HAP-1 (cell line): ENCODE results near the gene NSG1.
"Not testable (repeated sequence)": the region's sequence is repeated elsewhere in the genome, so short reads cannot be mapped to it uniquely, and the experiment has no call there.

ENCODE experiments used
- DNase-seq, 2 experiments: peaks; one replicate each; pipeline ENCODE4 v3.0.0-alpha.2; 2016 to 2020; ENCODE audit warnings: low spot score in 2 of 2
- H3K27me3 ChIP-seq: fragments of 250-450 bp; sonication (Bioruptor Pico); 2 replicates; pipeline ENCODE4 v1.5.1; 2020; ENCODE audit warnings: low read depth, mild to moderate bottlenecking, moderate library complexity
- H3K36me3 ChIP-seq: fragments of 250-450 bp; sonication (Bioruptor Pico); replicated peaks from 2 replicates; pipeline ENCODE4 v1.5.1; 2020; ENCODE audit warnings: mild to moderate bottlenecking
- H3K4me1 ChIP-seq: fragments of 250-450 bp; sonication (Bioruptor Pico); 2 replicates; pipeline ENCODE4 v1.5.1; 2020; ENCODE audit warnings: mild to moderate bottlenecking
- H3K4me3 ChIP-seq: fragments of 250-450 bp; sonication (Bioruptor Pico); 2 replicates; pipeline ENCODE4 v1.5.1; 2020; ENCODE audit warnings: mild to moderate bottlenecking, moderate library complexity
- H3K9me3 ChIP-seq: fragments of 250-450 bp; sonication (Bioruptor Pico); 2 replicates; pipeline ENCODE4 v1.5.1; 2020; ENCODE audit warnings: mild to moderate bottlenecking, moderate library complexity
- in situ Hi-C: fragments of 300-500 bp; cut with MboI; formaldehyde crosslinking; loops from 3 replicates; pipeline ENCODE4 v1.14.3; 2020; ENCODE audit warnings: low sequenced_read_pairs, inconsistent platforms, mixed read lengths

NSG1 gene

GRCh38 chr4:4422117-4422516 lies 35.2 kb downstream of the NSG1 start:
- in situ Hi-C loops, result not testable (repeated sequence)

GRCh38 chr4:4422856-4423499 lies 36.1 kb downstream of the NSG1 start:
- no peaks in the 10 kb centered on the region for H3K27me3 ChIP-seq
- H3K4me1 ChIP-seq, result peaks cover 6% of the 10 kb centered on the region
- DNase-seq, result no peak
- H3K36me3 ChIP-seq, result peaks cover 49% of the 10 kb centered on the region
- in situ Hi-C loops, result no loop called here
- no peaks in the 10 kb centered on the region for H3K9me3 ChIP-seq
- H3K4me3 ChIP-seq, result no peak overlapping the region

More at GRCh38 chr4:4422117-4422516, 35.2 kb downstream of the NSG1 start:
- H3K9me3 ChIP-seq, H3K27me3 ChIP-seq, H3K4me3 ChIP-seq, DNase-seq, H3K4me1 ChIP-seq: not testable (repeated sequence)
- peaks cover 48% of the 10 kb centered on the region for H3K36me3 ChIP-seq

GRCh38 chr4:4423706-4424498 lies 37.0 kb downstream of the NSG1 start:
- Histone ChIP-seq H3K4me3 (no peak overlapping the region), H3K9me3 (no peaks in the 10 kb centered on the region), H3K36me3 (peaks cover 48% of the 10 kb centered on the region), H3K27me3 (no peaks in the 10 kb centered on the region), H3K4me1 (peaks cover 15% of the 10 kb centered on the region)
- no peak for DNase-seq
- in situ Hi-C loops, result no loop called here

GRCh38 chr4:4424499-4425115 lies 37.7 kb downstream of the NSG1 start:
- peaks cover 41% of the 10 kb centered on the region for H3K36me3 ChIP-seq
- H3K9me3 ChIP-seq, result no peaks in the 10 kb centered on the region
- no peaks in the 10 kb centered on the region for H3K27me3 ChIP-seq
- H3K4me1 ChIP-seq, result peaks cover 22% of the 10 kb centered on the region
- DNase-seq, result no peak
- in situ Hi-C loops, result no loop called here
- H3K4me3 ChIP-seq, result no peak overlapping the region

- no peaks in the 10 kb centered on the region for H3K27me3 ChIP-seq
- H3K36me3 ChIP-seq, result peaks cover 35% of the 10 kb centered on the region
- in situ Hi-C loops, result no loop called here
- no peak for DNase-seq
- no peaks in the 10 kb centered on the region for H3K9me3 ChIP-seq
- H3K4me1 ChIP-seq, result peaks cover 28% of the 10 kb centered on the region
- H3K4me3 ChIP-seq, result no peak overlapping the region
These were observed 38.3 kb downstream of the NSG1 start for GRCh38 chr4:4425119-4425690.

- Histone ChIP-seq H3K4me1 (peaks cover 33% of the 10 kb centered on the region), H3K36me3 (peaks cover 30% of the 10 kb centered on the region), H3K27me3 (no peaks in the 10 kb centered on the region), H3K4me3 (no peak overlapping the region), H3K9me3 (no peaks in the 10 kb centered on the region)
- no peak for DNase-seq
- in situ Hi-C loops, result no loop called here
These were observed 38.8 kb downstream of the NSG1 start for GRCh38 chr4:4425696-4426095.

GRCh38 chr4:4426511-4427120 lies 39.7 kb downstream of the NSG1 start:
- Histone ChIP-seq H3K4me3 (no peak overlapping the region), H3K27me3 (no peaks in the 10 kb centered on the region), H3K4me1 (peaks cover 42% of the 10 kb centered on the region), H3K36me3 (peaks cover 26% of the 10 kb centered on the region), H3K9me3 (no peaks in the 10 kb centered on the region)
- in situ Hi-C loops, result no loop called here
- DNase-seq, result no peak

- in situ Hi-C loops, result no loop called here
- peaks cover 26% of the 10 kb centered on the region for H3K36me3 ChIP-seq
- no peak for DNase-seq
- H3K4me1 ChIP-seq, result peaks cover 42% of the 10 kb centered on the region
- no peak overlapping the region for H3K4me3 ChIP-seq
- no peaks in the 10 kb centered on the region for H3K27me3 ChIP-seq
- no peaks in the 10 kb centered on the region for H3K9me3 ChIP-seq
These were observed 40.4 kb downstream of the NSG1 start for GRCh38 chr4:4427121-4427870.

GRCh38 chr4:4427886-4428285 lies 41.0 kb downstream of the NSG1 start:
- in situ Hi-C loops, result no loop called here
- Histone ChIP-seq H3K9me3 (no peaks in the 10 kb centered on the region), H3K36me3 (peaks cover 23% of the 10 kb centered on the region), H3K4me3 (no peak overlapping the region), H3K4me1 (peaks cover 42% of the 10 kb centered on the region), H3K27me3 (no peaks in the 10 kb centered on the region)
- no peak for DNase-seq

- DNase-seq, result peak; percentile 74 to 93
- H3K9me3 ChIP-seq, result no peaks in the 10 kb centered on the region
- no peak overlapping the region for H3K4me3 ChIP-seq
- H3K36me3 ChIP-seq, result peaks cover 20% of the 10 kb centered on the region
- no peaks in the 10 kb centered on the region for H3K27me3 ChIP-seq
- H3K4me1 ChIP-seq, result peaks cover 42% of the 10 kb centered on the region
- in situ Hi-C loops, result no loop called here
These were observed 42.3 kb downstream of the NSG1 start for GRCh38 chr4:4428966-4429875.

- Histone ChIP-seq H3K4me1 (peaks cover 42% of the 10 kb centered on the region), H3K27me3 (no peaks in the 10 kb centered on the region), H3K4me3 (no peak overlapping the region), H3K36me3 (peaks cover 13% of the 10 kb centered on the region), H3K9me3 (no peaks in the 10 kb centered on the region)
- in situ Hi-C loops, result no loop called here
- peak; percentile 81 to 87 for DNase-seq
These were observed 43.7 kb downstream of the NSG1 start for GRCh38 chr4:4430492-4431195.
